IMR-90 (cell line): ENCODE data around the gene NDUFA13. TPM values are rescaled to one million over a fixed set of nuclear protein-coding genes. Genes with fewer than 3 reads are reported as not detected.

ENCODE experiments used
- ATAC-seq: fragments of 200-7000 bp; cut with Tn5 transposase; 2 replicates; pipeline ENCODE4 v1.9.1; 2020; ENCODE audit warnings: low read depth, mild to moderate bottlenecking, moderate library complexity
- BruUV-seq: library from RNA; stranded (reverse); fragments of 400-500 nt; replicated peaks from 2 replicates; lab custom pipeline; 2021; lab: Mats Ljungman, UMichigan
- CTCF ChIA-PET: fragments of 300-600 bp; formaldehyde crosslinking; extraction: SDS; loops from one replicate; lab custom pipeline; 2021; ENCODE audit warnings: antibody characterized with exemption; lab: Yijun Ruan, JAX
- POLR2A ChIA-PET: fragments of 300-600 bp; sonication (Branson Sonifier 250); formaldehyde crosslinking; loops from one replicate; lab custom pipeline; 2022; ENCODE audit warnings: antibody characterized with exemption; ENCODE audit not compliant: unreplicated experiment; lab: Charles Lee
- DNase-seq: peaks from one replicate; pipeline ENCODE4 v3.0.0; 2013
- H2AFZ ChIP-seq: replicated peaks from 2 replicates; pipeline ENCODE3; 2013; ENCODE audit warnings: low read length, mild to moderate bottlenecking; ENCODE audit not compliant: poor library complexity
- H2AK5ac ChIP-seq: 2 replicates; pipeline ENCODE4 v1.6.1; 2013; ENCODE audit warnings: low read depth, low read length, inconsistent platforms
- H2AK9ac ChIP-seq: replicated peaks from 2 replicates; pipeline ENCODE3; 2013; ENCODE audit warnings: mild to moderate bottlenecking, low read depth, low read length, moderate library complexity; ENCODE audit not compliant: poor library complexity
- H2BK120ac ChIP-seq: 2 replicates; pipeline ENCODE4 v1.6.1; 2013; ENCODE audit warnings: low read depth, low read length, inconsistent platforms
- H2BK15ac ChIP-seq: 3 replicates; pipeline ENCODE4 v1.6.1; 2013; ENCODE audit warnings: low read depth, low read length, inconsistent platforms
- H2BK20ac ChIP-seq: 2 replicates; pipeline ENCODE4 v1.6.1; 2013; ENCODE audit warnings: low read depth, mild to moderate bottlenecking, inconsistent platforms, low read length, moderate library complexity
- H2BK5ac ChIP-seq: 2 replicates; pipeline ENCODE4 v1.6.1; 2013; ENCODE audit warnings: mild to moderate bottlenecking, low read depth, low read length, inconsistent platforms; ENCODE audit not compliant: poor library complexity, severe bottlenecking
- H3K14ac ChIP-seq: replicated peaks from 2 replicates; pipeline ENCODE4 v1.6.1; 2013; ENCODE audit warnings: low read depth, low read length, inconsistent platforms
- H3K18ac ChIP-seq: 2 replicates; pipeline ENCODE4 v1.6.1; 2013; ENCODE audit warnings: low read depth, low read length, control low read depth
- H3K23ac ChIP-seq: 2 replicates; pipeline ENCODE4 v1.6.1; 2013; ENCODE audit warnings: low read depth, low read length, inconsistent platforms
- H3K27ac ChIP-seq: 2 replicates; pipeline ENCODE4 v1.5.1; 2013; ENCODE audit warnings: mild to moderate bottlenecking, control low read depth, low read length; ENCODE audit not compliant: insufficient read depth
- H3K27me3 ChIP-seq: 2 replicates; pipeline ENCODE4 v1.6.1; 2013; ENCODE audit warnings: low read length; ENCODE audit not compliant: control insufficient read depth, insufficient read depth
- H3K36me3 ChIP-seq: 2 replicates; pipeline ENCODE4 v1.6.1; 2013; ENCODE audit warnings: low read length, mixed read lengths; ENCODE audit not compliant: control insufficient read depth, insufficient read depth
- H3K4ac ChIP-seq: 2 replicates; pipeline ENCODE4 v1.6.1; 2013; ENCODE audit warnings: low read depth, low read length, inconsistent platforms
- H3K4me1 ChIP-seq: 2 replicates; pipeline ENCODE4 v1.6.1; 2013; ENCODE audit warnings: low read length, mixed read lengths; ENCODE audit not compliant: control insufficient read depth, insufficient read depth
- H3K4me2 ChIP-seq: 2 replicates; pipeline ENCODE4 v1.6.1; 2013; ENCODE audit warnings: low read depth, mild to moderate bottlenecking, control low read depth, low read length, moderate library complexity
- H3K4me3 ChIP-seq: 2 replicates; pipeline ENCODE4 v1.5.1; 2013; ENCODE audit warnings: low read depth, mild to moderate bottlenecking, control low read depth, low read length, moderate library complexity; ENCODE audit not compliant: insufficient read depth
- H3K56ac ChIP-seq: 2 replicates; pipeline ENCODE4 v1.6.1; 2013; ENCODE audit warnings: low read length, inconsistent platforms; ENCODE audit not compliant: insufficient read depth; ENCODE audit errors: extremely low read depth
- H3K79me1 ChIP-seq, 2 experiments: 2 replicates each; pipeline ENCODE4 v1.6.1; 2013; ENCODE audit warnings: low read length in 2 of 2, inconsistent platforms in 1 of 2, low read depth in 1 of 2
- H3K9ac ChIP-seq: 2 replicates; pipeline ENCODE4 v1.6.1; 2013; ENCODE audit warnings: low read depth, low read length, control low read depth
- H3K9me1 ChIP-seq: 2 replicates; pipeline ENCODE4 v1.6.1; 2013; ENCODE audit warnings: low read length, inconsistent platforms; ENCODE audit not compliant: insufficient read depth
- H3K9me3 ChIP-seq: 2 replicates; pipeline ENCODE4 v1.6.1; 2013; ENCODE audit warnings: low read length; ENCODE audit not compliant: control insufficient read depth, insufficient read depth
- H4K20me1 ChIP-seq: 2 replicates; pipeline ENCODE4 v1.6.1; 2013; ENCODE audit warnings: low read length, inconsistent platforms; ENCODE audit not compliant: insufficient read depth
- H4K5ac ChIP-seq: 2 replicates; pipeline ENCODE4 v1.6.1; 2013; ENCODE audit warnings: mild to moderate bottlenecking, low read depth, low read length, control low read depth
- H4K8ac ChIP-seq, 2 experiments: 2 replicates each; pipeline ENCODE4 v1.6.1; 2013; ENCODE audit warnings: low read depth in 2 of 2, low read length in 2 of 2, control low read depth in 1 of 2, inconsistent platforms in 1 of 2
- H4K91ac ChIP-seq: 2 replicates; pipeline ENCODE4 v1.6.1; 2013; ENCODE audit warnings: low read depth, low read length, inconsistent platforms; ENCODE audit not compliant: insufficient read depth
- CTCF ChIP-seq: conservative IDR thresholded peaks from 2 replicates; pipeline ENCODE4 v1.5.1; 2012; ENCODE audit warnings: mild to moderate bottlenecking, low read depth, low read length, improper control_type of control experiment
- FOS ChIP-seq: fragments of 150-350 bp; IDR thresholded peaks from 2 replicates; pipeline ENCODE4 v1.6.1; 2016; ENCODE audit warnings: low read depth, low read length
- POLR2A ChIP-seq: IDR thresholded peaks from 2 replicates; pipeline ENCODE4 v1.6.1; 2012; ENCODE audit warnings: mild to moderate bottlenecking, low read depth, low read length
- SMC3 ChIP-seq: fragments of 150-350 bp; IDR thresholded peaks from 2 replicates; pipeline ENCODE4 v1.6.1; 2016; ENCODE audit warnings: low read depth, mild to moderate bottlenecking, antibody characterized with exemption, low read length, moderate library complexity
- USF2 ChIP-seq: fragments of 150-350 bp; IDR thresholded peaks from 2 replicates; pipeline ENCODE4 v1.6.1; 2017; ENCODE audit warnings: mild to moderate bottlenecking, antibody characterized with exemption, low read length, low read depth
- WGBS, 2 experiments: methylation state at CpG; one replicate each; pipeline versions ENCODE4 v1.1.5 to v1.1.7; 2013; ENCODE audit warnings: missing lambda C conversion rate in 2 of 2; ENCODE audit not compliant: insufficient read length in 1 of 2; ENCODE audit errors: extremely low coverage in 2 of 2; 5-methylcytosine and 5-hydroxymethylcytosine counted together
- dilution Hi-C: fragments of 300-500 bp; cut with HindIII; formaldehyde crosslinking; loops from one replicate; pipeline ENCODE4 v1.14.3; 2018; ENCODE audit warnings: low sequenced_read_pairs; ENCODE audit not compliant: unreplicated experiment
- in situ Hi-C: fragments of 300-500 bp; cut with MboI; formaldehyde crosslinking; loops from 3 replicates; pipeline ENCODE4 v1.14.3; 2019; ENCODE audit warnings: low sequenced_read_pairs, inconsistent platforms, mixed read lengths
- intact Hi-C: fragments of 100-400 bp; cut with micrococcal nuclease; formaldehyde crosslinking; loops from 2 replicates; pipeline ENCODE4 v1.10.0; 2022
- polyA plus RNA-seq, 3 experiments: library from polyadenylated mRNA; depleted of rRNA; stranded (reverse); fragments of >200 nt; gene quantifications; 2 replicates each; pipeline ENCODE4 v1.2.3, GENCODE V29; 2012; ENCODE audit warnings: low replicate concordance in 1 of 3
- total RNA-seq: library from RNA; depleted of rRNA; stranded (reverse); fragments of >200 nt; gene quantifications from 2 replicates; pipeline ENCODE4 v1.2.3, GENCODE V29; 2012

Gene NDUFA13
- total and polyA plus RNA-seq, 2 of the 4 experiments (the other 2 are of a cell fraction), result 30.6 to 667 TPM

GRCh38 chr19:19549804-19550464, 33.9 kb downstream of the NDUFA13 start:
- Histone ChIP-seq H2BK120ac (no peak overlapping the region), H2BK20ac (no peak overlapping the region), H4K20me1 (no peaks in the 10 kb centered on the region; the same call in 1 of the 2 replicates), H3K23ac (no peak overlapping the region), H3K56ac (no peak overlapping the region), H3K14ac (no peak overlapping the region), H3K4me2 (no peak overlapping the region), H3K4me1 (no peaks in the 10 kb centered on the region), H4K91ac (no peak overlapping the region), H2AK5ac (peak overlapping the region; percentile 67; the same call in 1 of the 2 replicates), H3K9me3 (no peaks in the 10 kb centered on the region), H2BK5ac (no peak overlapping the region), H2AFZ (peak overlapping the region; percentile 72), H2AK9ac (peak overlapping the region; percentile 55), H3K79me1 (no peaks in the 10 kb centered on the region), H3K4me3 (no peak overlapping the region), H3K36me3 (no peaks in the 10 kb centered on the region), H2BK15ac (no peak overlapping the region), H3K27me3 (peaks cover 12% of the 10 kb centered on the region; the same call in 1 of the 2 replicates), H3K9me1 (no peaks in the 10 kb centered on the region), H4K5ac (no peak overlapping the region), H3K4ac (no peak overlapping the region), H3K27ac (no peak overlapping the region), H3K9ac (no peak overlapping the region), H3K18ac (no peak overlapping the region), H4K8ac (no peak overlapping the region)
- ChIA-PET POLR2A (no interaction called here), CTCF (no interaction called here)
- in situ Hi-C loops (loop anchor here (25.0 kb wide), 1 partner anchor 412 kb away; no protein-coding TSS in a partner anchor), intact Hi-C loops (loop anchor here (5.0 kb wide), 1 partner anchor 92 kb away; the partner anchor contains the start of gene GMIP), dilution Hi-C loops (no loop called here)
- TF ChIP-seq USF2 (no peak), FOS (no peak), SMC3 (no peak), POLR2A (no peak), CTCF (no peak)
- no TSS peak for BruUV-seq
- no peak for ATAC-seq
- WGBS, 2 experiments, result 65% methylated on average over 16 of the region's 23 CpGs; no CpG with 5 or more reads in 1 of the 2 experiments
- DNase-seq, result no peak
